Esophagus (tissue), 2 donors: ENCODE results near the gene NDC1. TPM values are rescaled to one million over a fixed set of nuclear protein-coding genes. Genes with fewer than 3 reads are reported as not detected.

Experiments used
- H3K27ac ChIP-seq, 2 donors: one replicate each; pipeline ENCODE4 v1.5.1; 2013; ENCODE audit warnings: low read depth in 2 of 2, mild to moderate bottlenecking in 2 of 2, inconsistent platforms in 1 of 2, low read length in 1 of 2, moderate library complexity in 1 of 2
- H3K27me3 ChIP-seq, 2 donors: one replicate each; pipeline ENCODE4 v1.6.1; 2013; ENCODE audit warnings: low read length in 2 of 2, control low read depth in 1 of 2, mild to moderate bottlenecking in 1 of 2; ENCODE audit not compliant: insufficient read depth in 2 of 2, control insufficient read depth in 1 of 2
- H3K36me3 ChIP-seq, 2 donors: one replicate each; pipeline ENCODE4 v1.6.1; 2013; ENCODE audit warnings: low read length in 1 of 2; ENCODE audit not compliant: control insufficient read depth in 2 of 2, insufficient read depth in 2 of 2
- H3K4me1 ChIP-seq, 2 donors: one replicate each; pipeline ENCODE4 v1.6.1; 2013; ENCODE audit warnings: low read length in 1 of 2; ENCODE audit not compliant: control insufficient read depth in 2 of 2, insufficient read depth in 2 of 2
- H3K4me3 ChIP-seq, 2 donors: one replicate each; pipeline ENCODE4 v1.5.1; 2013; ENCODE audit warnings: low read length in 2 of 2, mild to moderate bottlenecking in 2 of 2, low read depth in 1 of 2, moderate library complexity in 1 of 2
- H3K9me3 ChIP-seq, 2 donors: one replicate each; pipeline ENCODE4 v1.6.1; 2013; ENCODE audit warnings: mild to moderate bottlenecking in 2 of 2, low read depth in 1 of 2, low read length in 1 of 2, moderate library complexity in 1 of 2; ENCODE audit not compliant: control insufficient read depth in 2 of 2, insufficient read depth in 1 of 2
- WGBS, 2 donors: extraction: QIAGEN DNeasy Blood & Tissue Kit; methylation state at CpG; one replicate each; pipeline ENCODE4 v1.1.7; 2013; 5-methylcytosine and 5-hydroxymethylcytosine counted together
- polyA plus RNA-seq, 2 donors: library from polyadenylated mRNA; stranded (reverse); fragments of 200-250 nt; gene quantifications; one replicate each; pipeline ENCODE4 v1.2.3, GENCODE V29; 2013
- donor health status: healthy with polysubstance abuse.
- donor health status: Bipolar disorder and iron deficiency.

NDC1 gene
- polyA plus RNA-seq, 2 donors: 4.9 to 7.1 TPM

DNA sequence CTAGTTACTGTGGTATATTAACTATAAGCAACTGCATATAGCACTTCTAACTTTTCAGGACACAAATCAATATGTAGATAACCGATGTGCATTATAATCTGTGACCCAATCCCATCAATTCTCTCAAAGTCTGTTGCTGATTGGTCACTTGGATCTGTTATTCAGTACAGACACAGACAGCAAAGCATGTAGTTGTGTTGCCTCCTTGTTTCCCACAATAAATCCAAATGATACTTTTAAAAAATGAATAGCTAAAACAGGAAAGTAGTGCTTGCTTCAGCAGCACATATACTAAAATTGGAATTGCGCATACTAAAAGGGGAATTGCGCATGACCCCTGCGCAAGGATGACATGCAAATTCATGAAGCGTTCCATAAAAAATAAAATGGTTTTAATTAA is 28.1 kb downstream of the NDC1 start:
- 94 to 96% methylated on average over 5 of the region's 5 CpGs for WGBS, 2 donors
- H3K4me1 ChIP-seq: no peaks in the 10 kb centered on the region
- H3K27ac ChIP-seq: no peak overlapping the region
- H3K9me3 ChIP-seq: no peaks in the 10 kb centered on the region
- H3K27me3 ChIP-seq: no peaks in the 10 kb centered on the region
- no peak overlapping the region for H3K4me3 ChIP-seq
- peaks cover 0 to 4% of the 10 kb centered on the region in 2 donors for H3K36me3 ChIP-seq

- H3K27ac ChIP-seq: no peak overlapping the region
- no peaks in the 10 kb centered on the region for H3K9me3 ChIP-seq
- no peaks in the 10 kb centered on the region for H3K27me3 ChIP-seq
- H3K36me3 ChIP-seq: peaks cover 0 to 4% of the 10 kb centered on the region in 2 donors
- H3K4me1 ChIP-seq: no peaks in the 10 kb centered on the region
- H3K4me3 ChIP-seq: no peak overlapping the region
- WGBS, 2 donors: 77 to 82% methylated on average over 5 of the region's 5 CpGs
Observed at GRCh38 chr1:53807916-53808315, 30.2 kb downstream of the NDC1 start.

GRCh38 chr1:53804791-53805505 is 33.1 kb downstream of the NDC1 start:
- Histone ChIP-seq H3K36me3 (peaks cover 0 to 4% of the 10 kb centered on the region in 2 donors), H3K9me3 (no peaks in the 10 kb centered on the region), H3K4me3 (no peak overlapping the region)

GRCh38 chr1:53804181-53804580 is 33.9 kb downstream of the NDC1 start:
- Histone ChIP-seq H3K9me3 (no peaks in the 10 kb centered on the region), H3K4me1 (no peaks in the 10 kb centered on the region), H3K36me3 (peaks cover 0 to 4% of the 10 kb centered on the region in 2 donors), H3K27me3 (no peaks in the 10 kb centered on the region), H3K4me3 (no peak overlapping the region), H3K27ac (no peak overlapping the region)
- WGBS, 2 donors: 94 to 97% methylated on average over 7 of the region's 7 CpGs

More at GRCh38 chr1:53804791-53805505, 33.1 kb downstream of the NDC1 start:
- H3K4me1 ChIP-seq: no peaks in the 10 kb centered on the region
- H3K27me3 ChIP-seq: no peaks in the 10 kb centered on the region
- H3K27ac ChIP-seq: no peak overlapping the region
- WGBS, 2 donors: 96 to 98% methylated on average over 3 of the region's 3 CpGs

GRCh38 chr1:53800621-53801020 is 37.5 kb downstream of the NDC1 start:
- H3K27ac ChIP-seq: no peak overlapping the region
- WGBS, 2 donors: 96 to 97% methylated on average over 1 of the region's 1 CpG
- H3K9me3 ChIP-seq: no peaks in the 10 kb centered on the region
- no peaks in the 10 kb centered on the region for H3K27me3 ChIP-seq
- H3K4me3 ChIP-seq: no peak overlapping the region
- H3K4me1 ChIP-seq: no peaks in the 10 kb centered on the region
- H3K36me3 ChIP-seq: no peaks in the 10 kb centered on the region

GRCh38 chr1:53799141-53799540 is 39.0 kb downstream of the NDC1 start:
- no peaks in the 10 kb centered on the region for H3K27me3 ChIP-seq
- H3K4me3 ChIP-seq: no peak overlapping the region
- H3K9me3 ChIP-seq: no peaks in the 10 kb centered on the region
- WGBS, 2 donors: 56 to 78% methylated on average over 1 of the region's 1 CpG
- H3K4me1 ChIP-seq: no peaks in the 10 kb centered on the region
- no peak overlapping the region for H3K27ac ChIP-seq
- no peaks in the 10 kb centered on the region for H3K36me3 ChIP-seq

GRCh38 chr1:53792806-53793205 is 45.3 kb downstream of the NDC1 start:
- Histone ChIP-seq H3K27me3 (no peaks in the 10 kb centered on the region), H3K4me1 (no peaks in the 10 kb centered on the region), H3K9me3 (no peaks in the 10 kb centered on the region), H3K4me3 (no peak overlapping the region), H3K36me3 (no peaks in the 10 kb centered on the region), H3K27ac (no peak overlapping the region)
- 85 to 87% methylated on average over 4 of the region's 4 CpGs for WGBS, 2 donors

- no peaks in the 10 kb centered on the region for H3K4me1 ChIP-seq
- H3K4me3 ChIP-seq: no peak overlapping the region
- peaks cover 0 to 3% of the 10 kb centered on the region in 2 donors for H3K36me3 ChIP-seq
- WGBS, 2 donors: 95 to 96% methylated on average over 3 of the region's 3 CpGs
- no peaks in the 10 kb centered on the region for H3K27me3 ChIP-seq
- no peak overlapping the region for H3K27ac ChIP-seq
- no peaks in the 10 kb centered on the region for H3K9me3 ChIP-seq
Observed at GRCh38 chr1:53787655-53788054, 50.4 kb downstream of the NDC1 start.

- Histone ChIP-seq H3K27ac (no peak overlapping the region), H3K36me3 (peaks cover 0 to 3% of the 10 kb centered on the region in 2 donors), H3K9me3 (no peaks in the 10 kb centered on the region), H3K4me1 (no peaks in the 10 kb centered on the region), H3K27me3 (no peaks in the 10 kb centered on the region), H3K4me3 (no peak overlapping the region)
- WGBS, 2 donors: 81 to 85% methylated on average over 1 of the region's 1 CpG
Observed at GRCh38 chr1:53783056-53783455, 55.0 kb downstream of the NDC1 start.

DNA sequence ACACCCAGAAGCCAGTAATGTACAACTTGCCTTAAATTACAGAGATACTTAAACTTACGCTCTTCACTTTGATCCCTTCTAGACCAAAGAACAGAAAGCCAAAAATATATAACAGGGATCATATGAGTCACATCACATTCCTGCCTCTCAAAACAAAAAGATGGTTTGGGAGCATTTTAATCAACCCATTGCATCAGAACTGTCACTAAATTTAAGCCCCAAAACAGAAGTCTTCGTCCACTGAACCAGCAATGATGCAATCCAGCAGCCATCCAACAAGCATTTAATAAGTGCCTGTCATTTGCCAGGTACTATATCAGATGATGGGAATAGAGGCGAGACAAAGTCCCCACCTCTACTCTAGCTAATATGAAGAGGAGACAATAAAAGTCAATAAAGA is 56.4 kb downstream of the NDC1 start:
- Histone ChIP-seq H3K9me3 (no peaks in the 10 kb centered on the region), H3K27ac (no peak overlapping the region), H3K36me3 (peaks cover 1 to 2% of the 10 kb centered on the region in 2 donors), H3K27me3 (no peaks in the 10 kb centered on the region), H3K4me1 (no peaks in the 10 kb centered on the region), H3K4me3 (no peak overlapping the region)
- WGBS, 2 donors: 83 to 86% methylated on average over 3 of the region's 3 CpGs
